Ovary (tissue), 3 donors: ENCODE results near the gene COL4A1.

Source experiments
- EP300 ChIP-seq: sonication (generic); formaldehyde crosslinking; IDR thresholded peaks from one replicate; pipeline ENCODE4 v1.6.1; 2017; ENCODE audit warnings: antibody characterized with exemption
- POLR2A ChIP-seq: fragments of 450-650 bp; IDR thresholded peaks from one replicate; pipeline ENCODE4 v1.6.1; 2017; ENCODE audit warnings: antibody characterized with exemption, mild to moderate bottlenecking, moderate library complexity
- TF ChIP-seq, protein P1 (sequence below), 3 donors: fragments of 450-650 bp in 2 of 3; fragments of 200-600 bp in 1 of 3; IDR thresholded peaks; one replicate each; pipeline versions ENCODE4 v1.5.1 to v1.8.0; 2016 to 2022; ENCODE audit warnings: antibody characterized with exemption in 3 of 3, mild to moderate bottlenecking in 1 of 3
- donor health status: DM: no; HTN: no; CAD: no.

DNA sequence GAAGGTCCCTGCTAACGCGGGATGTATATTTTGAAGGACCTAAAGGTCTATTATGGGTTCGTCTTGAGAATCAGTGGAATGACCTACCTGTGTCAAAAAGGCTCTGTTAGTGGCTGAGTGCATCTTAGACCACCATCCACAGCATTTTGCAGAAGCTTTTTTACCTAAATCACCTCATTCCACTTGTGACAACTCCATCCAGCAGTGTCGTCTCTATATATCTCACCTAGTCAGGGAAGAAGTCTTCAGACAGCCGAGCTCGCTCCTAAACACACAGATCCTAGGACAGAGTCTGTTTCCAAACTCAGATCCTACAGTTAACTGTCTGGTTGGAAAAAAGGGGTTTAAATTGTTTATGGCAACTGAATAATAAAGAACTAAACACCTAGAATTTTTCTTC lies 33.7 kb downstream of the COL4A1 start:
- TF ChIP-seq, protein P1, sequence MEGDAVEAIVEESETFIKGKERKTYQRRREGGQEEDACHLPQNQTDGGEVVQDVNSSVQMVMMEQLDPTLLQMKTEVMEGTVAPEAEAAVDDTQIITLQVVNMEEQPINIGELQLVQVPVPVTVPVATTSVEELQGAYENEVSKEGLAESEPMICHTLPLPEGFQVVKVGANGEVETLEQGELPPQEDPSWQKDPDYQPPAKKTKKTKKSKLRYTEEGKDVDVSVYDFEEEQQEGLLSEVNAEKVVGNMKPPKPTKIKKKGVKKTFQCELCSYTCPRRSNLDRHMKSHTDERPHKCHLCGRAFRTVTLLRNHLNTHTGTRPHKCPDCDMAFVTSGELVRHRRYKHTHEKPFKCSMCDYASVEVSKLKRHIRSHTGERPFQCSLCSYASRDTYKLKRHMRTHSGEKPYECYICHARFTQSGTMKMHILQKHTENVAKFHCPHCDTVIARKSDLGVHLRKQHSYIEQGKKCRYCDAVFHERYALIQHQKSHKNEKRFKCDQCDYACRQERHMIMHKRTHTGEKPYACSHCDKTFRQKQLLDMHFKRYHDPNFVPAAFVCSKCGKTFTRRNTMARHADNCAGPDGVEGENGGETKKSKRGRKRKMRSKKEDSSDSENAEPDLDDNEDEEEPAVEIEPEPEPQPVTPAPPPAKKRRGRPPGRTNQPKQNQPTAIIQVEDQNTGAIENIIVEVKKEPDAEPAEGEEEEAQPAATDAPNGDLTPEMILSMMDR (IDR thresholded peaks at IDR 0.05) = no peak
- no peak for TF ChIP-seq EP300
- no peak for TF ChIP-seq POLR2A
